SU-DHL-6 (cell line): ENCODE measurements around the gene TNFRSF11A.
A peak's percentile ranks its signal among the peaks of the same experiment; 100 is the strongest.

Source experiments
- H2AFZ ChIP-seq: fragments of 200-600 bp; sonication (generic); 2 replicates; pipeline ENCODE4 v1.6.1; 2014; ENCODE audit warnings: low read depth, mild to moderate bottlenecking, moderate library complexity, mixed read lengths, antibody characterized with exemption, low read length; ENCODE audit not compliant: severe bottlenecking
- H3F3A ChIP-seq: fragments of 200-600 bp; shearing (Covaris generic); 2 replicates; pipeline ENCODE4 v1.6.0; 2016; ENCODE audit warnings: antibody characterized with exemption, mild to moderate bottlenecking; ENCODE audit not compliant: insufficient read depth
- H3K27ac ChIP-seq: fragments of 200-600 bp; sonication (generic); 2 replicates; pipeline ENCODE4 v1.5.1; 2016; ENCODE audit warnings: low read depth, mild to moderate bottlenecking, low read length, moderate library complexity, mixed read lengths
- H3K27me3 ChIP-seq: fragments of 200-600 bp; sonication (generic), shearing (Covaris generic); 2 replicates; pipeline ENCODE4 v1.6.0; 2014; ENCODE audit warnings: mild to moderate bottlenecking, low read length
- H3K36me3 ChIP-seq: fragments of 200-600 bp; sonication (generic); 2 replicates; pipeline ENCODE4 v1.6.1; 2014; ENCODE audit warnings: mild to moderate bottlenecking, low read length, mixed read lengths
- H3K4me2 ChIP-seq: fragments of 300-600, 200-600 bp; shearing (Covaris generic), sonication (generic); 2 replicates; pipeline ENCODE4 v1.6.0; 2014; ENCODE audit warnings: low read length, low read depth, mild to moderate bottlenecking; ENCODE audit not compliant: poor library complexity, severe bottlenecking
- H3K4me3 ChIP-seq: fragments of 200-600 bp; sonication (generic); 2 replicates; pipeline ENCODE4 v1.5.1; 2014; ENCODE audit warnings: antibody characterized with exemption, low read length, mild to moderate bottlenecking, mixed read lengths; ENCODE audit not compliant: insufficient read depth, poor library complexity, severe bottlenecking
- H3K79me2 ChIP-seq: fragments of 200-600 bp; sonication (generic); 2 replicates; pipeline ENCODE4 v1.6.1; 2014; ENCODE audit warnings: mild to moderate bottlenecking, low read length, moderate library complexity; ENCODE audit not compliant: insufficient read depth
- H3K9ac ChIP-seq: fragments of 200-600 bp; sonication (generic); 2 replicates; pipeline ENCODE4 v1.7.0; 2014; ENCODE audit warnings: mild to moderate bottlenecking, low read length
- H3K9me2 ChIP-seq: fragments of 200-600 bp; sonication (generic); replicated peaks from 2 replicates; pipeline ENCODE4 v1.6.1; 2014; ENCODE audit warnings: low read length; ENCODE audit not compliant: insufficient read depth
- H3K9me3 ChIP-seq: fragments of 200-600 bp; sonication (generic); 2 replicates; pipeline ENCODE4 v1.6.1; 2014; ENCODE audit warnings: low read length, mixed read lengths; ENCODE audit not compliant: insufficient read depth
- H4K20me1 ChIP-seq: fragments of 200-600 bp; sonication (generic); 2 replicates; pipeline ENCODE4 v1.6.1; 2014; ENCODE audit warnings: low read depth, mild to moderate bottlenecking, antibody characterized with exemption, low read length, moderate library complexity, mixed read lengths
- CTCF ChIP-seq: fragments of 200-600 bp; sonication (generic); IDR thresholded peaks from one replicate; pipeline ENCODE4 v1.5.1; 2017; ENCODE audit warnings: antibody characterized with exemption, mild to moderate bottlenecking, low read length, moderate library complexity; ENCODE audit not compliant: insufficient read depth, poor library complexity, severe bottlenecking
- EZH2phosphoT487 ChIP-seq: fragments of 200-600 bp; sonication (generic), shearing (Covaris generic); conservative IDR thresholded peaks from 2 replicates; pipeline ENCODE4 v1.6.1; 2018; ENCODE audit warnings: mild to moderate bottlenecking, antibody characterized with exemption, low read length, moderate library complexity, mixed read lengths

Gene TNFRSF11A

DNA sequence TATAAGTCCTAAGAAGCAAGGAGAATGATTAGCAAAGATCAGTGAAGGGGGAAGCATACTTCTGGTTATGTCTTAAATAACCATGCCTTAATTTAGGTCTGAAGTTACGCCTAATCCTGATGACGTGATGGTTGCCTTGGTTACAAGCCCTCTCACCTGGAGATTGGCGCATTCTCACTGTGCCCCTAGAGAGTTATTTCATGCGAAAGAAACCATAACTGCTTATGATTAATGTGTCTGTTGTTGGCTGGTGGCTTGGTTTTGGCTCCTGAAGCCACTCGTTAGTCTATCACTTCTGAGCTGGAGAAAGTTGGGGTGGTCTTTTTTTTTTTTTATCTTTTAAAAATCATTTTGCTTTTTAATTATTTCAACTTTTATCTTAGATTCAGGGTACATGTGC, 47.0 kb downstream of the TNFRSF11A start:
- no peaks in the 10 kb centered on the region for H3K79me2 ChIP-seq
- H3K27ac ChIP-seq = peak overlapping the region; percentile 42
- H2AFZ ChIP-seq = no peak overlapping the region
- no peaks in the 10 kb centered on the region for H3K36me3 ChIP-seq
- no peak for TF ChIP-seq EZH2phosphoT487
- no peak for TF ChIP-seq CTCF
- H3K4me2 ChIP-seq = peak overlapping the region; percentile 24
- no peak overlapping the region; the same call in 1 of the 2 replicates for H3K9ac ChIP-seq
- H3K27me3 ChIP-seq = no peaks in the 10 kb centered on the region
- H3F3A ChIP-seq = no peaks in the 10 kb centered on the region
- no peaks in the 10 kb centered on the region for H4K20me1 ChIP-seq
- H3K4me3 ChIP-seq = no peak overlapping the region
- no peaks in the 10 kb centered on the region for H3K9me2 ChIP-seq
- H3K9me3 ChIP-seq = no peaks in the 10 kb centered on the region

DNA sequence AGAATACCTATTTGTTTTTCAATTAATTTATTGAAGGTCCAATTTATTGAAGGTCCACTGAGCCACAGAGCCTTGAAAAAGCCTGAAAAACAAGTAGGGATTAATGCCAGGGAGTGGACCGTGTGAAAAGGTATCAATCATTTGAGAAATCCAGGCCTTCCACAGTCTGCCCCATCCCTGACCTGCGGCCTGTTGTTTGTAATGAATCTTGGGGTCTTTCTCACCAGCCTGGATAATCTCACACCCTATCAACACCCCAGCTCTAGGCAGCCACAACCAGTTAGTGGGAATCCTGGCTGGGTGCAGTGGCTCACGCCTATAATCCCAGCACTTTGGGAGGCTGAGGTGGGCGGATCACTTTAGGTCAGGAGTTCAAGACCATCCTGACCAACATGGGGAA, 47.8 kb downstream of the TNFRSF11A start:
- Histone ChIP-seq H3K9me3 (no peaks in the 10 kb centered on the region), H2AFZ (no peak overlapping the region), H3K9me2 (no peaks in the 10 kb centered on the region), H3K4me2 (no peak overlapping the region), H3K36me3 (no peaks in the 10 kb centered on the region), H3K27me3 (no peaks in the 10 kb centered on the region), H3F3A (no peaks in the 10 kb centered on the region), H3K9ac (no peak overlapping the region), H3K4me3 (no peak overlapping the region), H4K20me1 (no peaks in the 10 kb centered on the region), H3K27ac (peak overlapping the region; percentile 33; the same call in 1 of the 2 replicates), H3K79me2 (no peaks in the 10 kb centered on the region)
- no peak for TF ChIP-seq EZH2phosphoT487

DNA sequence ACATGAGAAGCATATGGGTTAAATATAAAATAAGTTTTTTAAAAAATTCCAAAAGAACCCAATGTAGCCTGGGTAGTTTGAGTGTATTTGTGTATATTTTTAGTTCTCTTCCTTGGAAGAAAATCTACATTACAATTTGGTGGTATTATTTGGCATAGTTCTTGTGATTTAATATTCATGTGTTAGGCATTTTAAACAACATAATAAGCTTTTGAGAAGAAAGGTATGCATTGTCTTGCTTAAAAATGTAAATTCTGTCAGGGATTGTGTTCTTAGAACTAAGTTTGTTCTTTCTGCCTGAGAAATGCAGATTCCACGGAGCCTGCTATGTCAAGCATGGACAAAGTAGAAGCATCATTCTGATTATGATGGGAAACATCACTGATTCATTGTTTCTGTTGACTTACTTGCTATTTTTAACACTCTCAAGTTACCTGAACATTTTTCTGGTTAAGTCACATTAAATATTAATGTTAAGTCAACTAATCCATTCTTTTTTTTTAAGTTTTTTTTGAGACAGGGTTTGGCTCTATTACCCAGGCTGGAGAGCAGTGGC, 49.4 kb downstream of the TNFRSF11A start:
- no peaks in the 10 kb centered on the region for H3K9me2 ChIP-seq
- no peak overlapping the region for H3K4me3 ChIP-seq
- H3K36me3 ChIP-seq = no peaks in the 10 kb centered on the region
- H2AFZ ChIP-seq = no peak overlapping the region
- H3K27me3 ChIP-seq = no peaks in the 10 kb centered on the region
- H3K79me2 ChIP-seq = no peaks in the 10 kb centered on the region
- no peaks in the 10 kb centered on the region for H4K20me1 ChIP-seq
- TF ChIP-seq EZH2phosphoT487 (no peak), CTCF (no peak)
- H3F3A ChIP-seq = no peaks in the 10 kb centered on the region
- H3K27ac ChIP-seq = no peak overlapping the region
- H3K9me3 ChIP-seq = no peaks in the 10 kb centered on the region
- H3K4me2 ChIP-seq = no peak overlapping the region
- no peak overlapping the region for H3K9ac ChIP-seq

GRCh38 chr18:62377131-62377807, 52.2 kb downstream of the TNFRSF11A start:
- Histone ChIP-seq H3K79me2 (no peaks in the 10 kb centered on the region), H2AFZ (no peak overlapping the region), H3K4me2 (no peak overlapping the region), H3K9me3 (no peaks in the 10 kb centered on the region), H3K36me3 (no peaks in the 10 kb centered on the region), H3K27ac (no peak overlapping the region), H4K20me1 (no peaks in the 10 kb centered on the region), H3K9ac (no peak overlapping the region), H3K4me3 (no peak overlapping the region), H3K9me2 (no peaks in the 10 kb centered on the region), H3F3A (no peaks in the 10 kb centered on the region), H3K27me3 (no peaks in the 10 kb centered on the region)
- TF ChIP-seq EZH2phosphoT487 (no peak), CTCF (no peak)
